GM18502 (cell line): Measurements from ENCODE around the gene SLC12A5.

Experiments
- ATAC-seq: cut with Tn5 transposase; IDR thresholded peaks from one replicate; pipeline ENCODE4 v1.9.1; 2021; ENCODE audit warnings: mild to moderate bottlenecking; ENCODE audit not compliant: unreplicated experiment, poor library complexity

SLC12A5 gene

GRCh38 chr20:46100988-46101387 is 72.0 kb downstream of the SLC12A5 start:
- ATAC-seq: no peak

- no peak for ATAC-seq
Measured at GRCh38 chr20:46101957-46102356, 72.9 kb downstream of the SLC12A5 start.

- ATAC-seq: no peak
Measured at GRCh38 chr20:46102940-46103339, 73.9 kb downstream of the SLC12A5 start.

- no peak for ATAC-seq
Measured at GRCh38 chr20:46104262-46104661, 75.2 kb downstream of the SLC12A5 start.

- ATAC-seq: no peak
Measured at GRCh38 chr20:46107061-46107460, 78.0 kb downstream of the SLC12A5 start.

- ATAC-seq: peak; percentile 86
Measured at GRCh38 chr20:46108435-46108841, 79.4 kb downstream of the SLC12A5 start.

- ATAC-seq: no peak
Measured at GRCh38 chr20:46108976-46109375, 80.0 kb downstream of the SLC12A5 start.
